Measurements from ENCODE around the gene MCEMP1.
A peak's percentile ranks its signal among the peaks of the same experiment; 100 is the strongest.

MCEMP1 gene

DNA sequence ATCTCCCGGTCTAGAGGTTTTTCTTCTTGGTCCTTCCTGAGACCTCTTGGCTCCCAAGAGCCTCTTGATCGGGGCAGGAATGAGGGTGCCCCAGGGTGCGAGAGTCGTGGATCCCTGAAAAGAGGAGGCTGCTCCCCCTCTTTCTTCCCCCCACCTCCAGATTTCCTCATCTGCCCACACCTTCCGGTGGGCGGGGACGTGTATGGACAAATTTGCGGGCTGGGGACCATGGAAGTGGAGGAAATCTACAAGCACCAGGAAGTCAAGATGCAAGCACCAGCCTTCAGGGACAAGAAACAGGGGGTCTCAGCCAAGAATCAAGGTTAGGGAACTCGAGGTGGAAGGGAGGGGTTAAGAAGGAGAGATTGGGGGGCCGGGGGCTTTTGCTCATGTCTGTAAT, at the start of gene MCEMP1:
TSS of gene MCEMP1 (plus strand) at position 237 of the 400 bp plus-strand sequence. CDS start at position 268, 31 bp downstream.
- DNase-seq (ENCODE audit: low read depth in 3 of 3, low spot score in 1 of 3) = no peak

- DNase-seq (ENCODE audit: low read depth in 3 of 3, low spot score in 1 of 3) = no peak
These were observed 49.7 kb upstream of the MCEMP1 start for GRCh38 chr19:7627166-7627565.

- no peak for DNase-seq (ENCODE audit: low read depth in 3 of 3, low spot score in 1 of 3)
These were observed 48.1 kb upstream of the MCEMP1 start for GRCh38 chr19:7628589-7629311.

GRCh38 chr19:7629347-7630054, 47.4 kb upstream of the MCEMP1 start, which contains the start of the genes PET100 and XAB2:
PET100 (plus strand) TSS chr19:7629793; CDS start chr19:7629834, 41 bp downstream.
XAB2 (minus strand) TSS chr19:7629545; CDS start chr19:7629527, 18 bp downstream.
- peak; percentile 86 to 92 (median 91) for DNase-seq (ENCODE audit: low read depth in 3 of 3, low spot score in 1 of 3)

GRCh38 chr19:7631577-7631976, 45.3 kb upstream of the MCEMP1 start:
- no peak for DNase-seq (ENCODE audit: low read depth in 3 of 3, low spot score in 1 of 3)

DNA sequence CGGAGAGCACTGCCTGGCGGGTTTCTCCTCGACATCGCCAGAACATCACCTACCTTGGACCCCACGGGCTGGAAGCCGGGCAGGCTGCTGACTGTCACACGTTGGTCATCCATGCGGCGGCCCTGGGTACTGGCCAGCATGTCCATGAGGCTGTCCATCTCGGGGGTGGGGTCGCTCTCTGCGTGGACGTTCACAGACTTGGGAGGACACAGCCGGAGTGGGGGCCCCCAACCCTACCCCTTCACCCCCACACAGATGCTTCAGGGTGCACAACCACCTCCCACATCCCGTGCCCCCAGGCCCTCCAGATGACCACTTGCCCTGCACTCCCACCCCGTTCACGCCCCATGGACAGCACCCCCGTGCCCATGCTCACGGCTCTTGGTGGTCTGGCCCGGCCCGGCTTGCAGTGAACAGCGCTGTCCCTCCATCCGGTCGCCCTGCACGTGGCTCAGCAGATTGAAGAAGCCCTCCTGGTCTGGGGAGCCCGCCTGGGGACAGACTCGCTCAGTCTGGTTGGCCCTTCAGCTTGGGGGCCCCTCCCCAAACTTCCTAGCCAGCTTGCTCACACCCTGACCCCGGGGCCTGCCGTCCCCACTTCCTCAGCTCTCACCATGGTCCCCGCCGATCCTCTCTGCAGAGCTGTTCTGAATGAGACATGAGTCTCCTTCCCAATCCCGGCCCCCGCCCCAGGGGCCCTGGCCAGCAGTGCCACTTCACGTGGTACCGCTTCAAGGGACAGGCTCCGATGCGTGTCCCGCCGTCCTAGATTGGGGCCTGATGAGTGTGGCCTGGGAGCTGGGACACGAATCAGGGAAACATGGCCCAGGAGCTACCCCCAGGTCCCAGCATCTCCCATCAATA, 44.3 kb upstream of the MCEMP1 start:
- DNase-seq (ENCODE audit: low read depth in 3 of 3, low spot score in 1 of 3) = no peak

- DNase-seq (ENCODE audit: low read depth in 3 of 3, low spot score in 1 of 3) = no peak
These were observed 43.2 kb upstream of the MCEMP1 start, which contains the start of gene PCP2 for GRCh38 chr19:7633698-7634097. PCP2 (minus strand) TSS chr19:7633719; CDS start chr19:7633457, 262 bp downstream.

DNA sequence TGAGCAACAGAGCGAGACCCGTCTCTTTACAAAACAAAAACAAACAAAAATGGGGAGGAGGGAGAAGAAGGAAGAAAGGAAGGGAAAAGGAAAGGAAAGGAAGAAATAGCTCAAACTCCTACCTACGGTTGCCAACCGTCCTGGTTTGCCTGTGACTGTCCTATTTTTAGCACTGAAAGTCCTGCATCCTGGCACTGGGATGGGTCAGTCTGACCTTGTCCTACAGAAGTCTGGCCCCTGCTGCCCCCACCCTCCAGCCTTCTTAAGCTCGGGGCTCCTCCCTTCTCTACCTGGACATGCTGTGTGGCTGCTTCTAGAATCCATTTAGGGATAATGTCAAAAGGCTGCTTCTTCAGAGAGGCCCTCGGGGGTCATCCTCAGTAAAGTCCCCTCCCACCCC, 41.2 kb upstream of the MCEMP1 start:
- DNase-seq (ENCODE audit: low read depth in 3 of 3, low spot score in 1 of 3) = no peak

- DNase-seq (ENCODE audit: low read depth in 3 of 3, low spot score in 1 of 3) = no peak
These were observed 40.6 kb upstream of the MCEMP1 start for GRCh38 chr19:7636317-7636690.

GRCh38 chr19:7636691-7637373, 40.1 kb upstream of the MCEMP1 start, which contains the start of gene STXBP2:
STXBP2 (plus strand) TSS chr19:7637110; CDS start chr19:7637150, 40 bp downstream.
- DNase-seq (ENCODE audit: low read depth in 3 of 3, low spot score in 1 of 3) = peak; percentile 84 to 95 (median 95)

DNA sequence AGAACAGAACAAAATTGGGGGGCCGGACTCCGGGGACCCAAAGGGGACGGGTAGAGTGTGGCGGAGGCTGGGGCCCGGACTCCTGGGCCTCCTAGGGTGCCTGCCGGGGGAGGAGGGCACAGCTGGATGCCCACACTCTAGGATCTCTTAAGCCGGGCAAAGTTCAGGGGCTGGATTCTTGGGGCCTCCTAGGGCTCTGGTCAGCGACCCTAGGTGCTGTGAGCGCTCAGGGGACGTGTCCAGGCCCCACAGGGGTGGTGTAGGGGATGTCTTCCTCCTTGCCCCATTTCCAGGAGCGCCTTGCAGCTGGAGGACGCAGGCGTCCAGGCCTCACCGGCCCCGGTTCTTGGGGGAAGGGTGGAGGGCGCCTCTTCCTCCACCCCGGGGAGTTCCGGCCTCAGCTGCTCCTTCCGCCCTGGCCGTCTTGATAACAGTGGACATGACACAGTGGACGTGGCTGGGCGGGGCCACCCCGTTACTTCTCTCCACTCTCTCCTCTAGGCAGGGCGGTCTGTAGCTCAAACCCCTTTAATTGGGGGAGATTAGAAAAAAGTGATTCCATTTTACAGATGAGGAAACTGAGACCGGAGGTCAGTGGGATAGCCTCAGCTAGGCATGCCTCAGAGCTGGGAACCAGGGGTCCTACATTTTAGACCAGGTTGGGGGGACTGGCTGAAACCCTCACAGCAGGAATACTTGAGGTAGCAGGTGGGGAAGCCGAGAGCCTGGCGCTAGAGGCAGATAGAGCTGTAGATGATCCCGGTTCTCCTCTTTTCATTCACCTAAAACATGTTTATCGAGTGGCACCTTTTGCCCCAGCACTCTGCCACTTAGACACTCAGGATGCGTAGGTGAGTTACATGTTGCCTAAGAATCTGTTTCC, 39.3 kb upstream of the MCEMP1 start:
- DNase-seq (ENCODE audit: low read depth in 3 of 3, low spot score in 1 of 3) = no peak

DNA sequence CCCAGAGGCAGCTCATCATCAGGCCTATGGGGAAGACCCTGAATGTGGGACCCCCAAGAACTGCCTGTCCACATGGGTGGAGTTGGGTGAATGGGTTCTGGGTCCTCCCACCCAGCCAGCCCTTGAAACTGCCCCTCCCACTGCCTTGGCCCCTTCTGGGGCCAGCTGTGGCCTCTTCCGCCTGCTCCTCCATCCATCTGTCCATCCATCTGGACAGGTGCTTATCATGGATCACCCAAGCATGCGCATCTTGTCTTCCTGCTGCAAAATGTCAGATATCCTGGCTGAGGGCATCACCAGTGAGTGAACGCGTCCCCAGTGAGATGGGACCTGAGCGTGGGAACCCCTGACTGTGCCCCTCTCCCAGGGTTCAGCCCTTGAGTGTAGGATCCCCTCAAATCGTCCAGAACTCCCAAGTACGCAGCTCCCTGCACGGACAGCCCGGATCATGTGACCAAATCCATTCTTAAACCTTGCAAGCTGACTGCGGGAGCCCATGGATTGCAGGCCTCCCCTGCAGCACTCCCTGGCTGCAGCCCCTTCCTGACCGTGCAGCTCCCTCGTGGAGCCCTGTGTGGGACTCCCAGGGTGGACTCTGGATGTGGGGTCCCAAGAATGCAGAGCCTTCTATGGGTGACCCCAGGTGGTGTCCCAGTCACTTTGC, 38.0 kb upstream of the MCEMP1 start:
- DNase-seq (ENCODE audit: low read depth in 3 of 3, low spot score in 1 of 3) = no peak

DNA sequence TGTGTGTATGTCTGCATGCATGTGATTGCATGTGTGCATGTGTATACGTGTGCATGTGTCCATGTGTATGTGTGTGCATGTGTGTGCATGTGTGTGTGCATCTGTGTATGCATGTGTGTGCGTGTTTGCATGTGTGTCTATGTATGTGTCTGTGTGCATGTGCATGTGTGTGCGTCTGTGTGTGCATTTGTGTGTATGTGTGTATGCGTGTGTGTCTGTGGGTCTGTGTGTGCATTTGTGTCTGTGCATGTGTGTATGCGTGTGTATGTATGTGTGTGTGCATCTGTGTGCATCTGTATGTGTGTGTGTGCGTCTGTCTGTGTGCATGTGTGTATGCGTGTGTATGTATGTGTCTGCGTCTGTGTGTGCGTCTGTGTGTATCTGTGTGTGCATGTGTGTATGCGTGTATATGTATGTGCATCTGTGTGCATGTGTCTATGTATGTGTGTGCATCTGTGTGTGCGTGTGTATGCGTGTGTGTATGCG, 37.0 kb upstream of the MCEMP1 start:
- DNase-seq (ENCODE audit: low read depth in 3 of 3, low spot score in 1 of 3) = no peak

DNA sequence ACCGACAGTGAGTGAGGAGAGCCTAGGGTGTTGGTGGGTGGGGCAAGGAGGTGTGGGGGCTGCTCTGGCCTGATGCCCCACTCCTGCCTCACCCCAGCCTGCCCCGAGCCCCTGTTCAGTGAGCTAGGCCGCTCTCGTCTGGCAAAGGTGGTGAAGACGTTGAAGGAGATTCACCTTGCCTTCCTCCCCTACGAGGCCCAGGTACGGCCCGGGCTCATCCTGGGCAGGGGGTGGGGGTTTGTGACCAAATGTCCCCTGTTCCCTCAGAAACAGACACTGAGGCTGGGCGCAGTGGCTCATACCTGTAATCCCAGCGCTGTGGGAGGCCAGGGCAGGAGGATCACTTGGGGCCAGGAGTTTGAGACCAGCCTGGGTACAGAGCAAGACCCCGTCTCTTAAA, 36.1 kb upstream of the MCEMP1 start:
- no peak for DNase-seq (ENCODE audit: low read depth in 3 of 3, low spot score in 1 of 3)

- no peak for DNase-seq (ENCODE audit: low read depth in 3 of 3, low spot score in 1 of 3)
These were observed 35.3 kb upstream of the MCEMP1 start for GRCh38 chr19:7641290-7642276.

GRCh38 chr19:7642295-7643030, 34.4 kb upstream of the MCEMP1 start:
- DNase-seq (ENCODE audit: low read depth in 3 of 3, low spot score in 1 of 3) = no peak

- DNase-seq (ENCODE audit: low read depth in 3 of 3, low spot score in 1 of 3) = no peak
These were observed 33.9 kb upstream of the MCEMP1 start for GRCh38 chr19:7643031-7643415.
